ENCODE results near the gene SEMA4D. TPM values are rescaled to one million over a fixed set of nuclear protein-coding genes. Genes with fewer than 3 reads are reported as not detected.

SEMA4D gene
- total RNA-seq, 1 donor from 2014 or later, result 55.4 TPM

DNA sequence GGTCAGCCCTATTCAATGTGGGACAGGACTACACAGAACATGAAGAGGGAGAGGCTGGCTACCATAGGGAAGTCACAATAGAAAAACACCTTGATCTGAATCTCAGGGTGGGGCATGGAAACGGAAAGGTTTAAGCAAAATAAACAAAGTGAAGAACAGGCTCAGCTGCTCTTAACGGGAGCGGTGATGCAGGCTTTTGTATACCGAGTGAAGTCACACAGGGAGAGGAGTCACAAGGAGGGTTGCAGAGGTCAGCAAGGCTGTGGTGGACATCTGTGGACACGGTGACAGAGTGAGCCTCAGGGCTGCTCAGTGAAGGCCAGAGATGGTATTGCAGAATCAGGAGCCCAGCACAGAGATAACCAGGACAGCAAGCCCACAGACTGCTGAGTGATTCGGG is 30.6 kb upstream of the SEMA4D start:
- peak; percentile 15 for DNase-seq (ENCODE audit: low read depth)

DNA sequence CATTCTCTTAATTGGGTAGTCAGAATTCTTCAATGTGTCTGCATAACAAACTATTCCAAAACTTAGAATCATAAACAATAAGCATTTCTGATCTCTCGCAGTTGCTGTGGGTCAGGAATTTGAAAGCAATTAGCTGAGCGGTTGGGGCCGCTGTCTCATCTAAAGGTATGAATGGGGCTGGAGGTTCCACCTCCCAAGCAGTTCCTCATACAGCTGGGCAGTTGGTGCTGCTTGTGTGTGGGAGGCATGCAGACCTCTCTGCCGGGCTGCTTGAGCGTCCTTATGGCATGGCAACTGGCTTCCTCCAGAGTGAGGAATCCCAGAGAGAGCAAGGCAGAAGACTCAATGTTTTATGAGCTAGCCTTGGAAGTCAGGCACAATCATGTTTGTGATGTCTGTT is 30.2 kb upstream of the SEMA4D start:
- DNase-seq (ENCODE audit: low read depth), result no peak

DNA sequence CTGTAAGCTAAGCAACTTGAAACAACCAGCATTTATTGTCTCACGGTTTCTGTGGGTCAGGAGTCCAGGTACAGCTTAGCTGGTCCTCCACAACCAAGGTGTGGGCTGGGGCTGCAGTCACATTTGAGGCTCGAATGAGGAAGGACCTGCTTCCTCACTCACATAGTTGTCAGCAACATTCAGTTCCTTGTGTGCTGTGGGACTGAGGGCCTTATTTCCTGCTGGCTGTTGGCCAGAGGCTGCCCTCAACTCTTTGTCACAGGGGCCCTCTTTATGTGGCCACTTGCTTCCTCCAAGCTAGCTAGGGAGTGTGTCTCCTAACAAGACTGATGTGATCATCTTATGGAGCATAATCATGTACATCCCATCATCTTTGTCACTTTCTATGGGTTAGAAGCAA is 29.2 kb upstream of the SEMA4D start:
- no peak for DNase-seq (ENCODE audit: low read depth)

DNA sequence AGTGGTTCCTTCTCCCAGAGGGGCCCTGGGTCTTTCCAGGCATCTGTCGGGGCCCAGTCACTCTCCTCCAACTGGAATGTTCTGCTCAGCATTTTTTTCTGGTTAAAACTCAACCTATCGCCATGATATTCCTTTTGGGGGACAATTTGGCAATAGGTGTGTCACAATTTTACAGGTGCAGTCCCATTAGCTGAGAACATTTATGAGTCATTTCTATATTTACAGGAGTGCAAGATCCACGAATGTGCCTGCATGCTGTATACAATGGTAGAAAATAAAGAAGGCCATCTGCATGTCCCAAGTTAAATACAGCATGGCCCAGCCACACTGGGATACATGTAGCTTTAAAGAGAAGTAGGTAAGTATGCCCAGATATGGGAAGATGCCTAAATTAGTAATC is 28.8 kb upstream of the SEMA4D start:
- DNase-seq (ENCODE audit: low read depth), result peak; percentile 16

DNA sequence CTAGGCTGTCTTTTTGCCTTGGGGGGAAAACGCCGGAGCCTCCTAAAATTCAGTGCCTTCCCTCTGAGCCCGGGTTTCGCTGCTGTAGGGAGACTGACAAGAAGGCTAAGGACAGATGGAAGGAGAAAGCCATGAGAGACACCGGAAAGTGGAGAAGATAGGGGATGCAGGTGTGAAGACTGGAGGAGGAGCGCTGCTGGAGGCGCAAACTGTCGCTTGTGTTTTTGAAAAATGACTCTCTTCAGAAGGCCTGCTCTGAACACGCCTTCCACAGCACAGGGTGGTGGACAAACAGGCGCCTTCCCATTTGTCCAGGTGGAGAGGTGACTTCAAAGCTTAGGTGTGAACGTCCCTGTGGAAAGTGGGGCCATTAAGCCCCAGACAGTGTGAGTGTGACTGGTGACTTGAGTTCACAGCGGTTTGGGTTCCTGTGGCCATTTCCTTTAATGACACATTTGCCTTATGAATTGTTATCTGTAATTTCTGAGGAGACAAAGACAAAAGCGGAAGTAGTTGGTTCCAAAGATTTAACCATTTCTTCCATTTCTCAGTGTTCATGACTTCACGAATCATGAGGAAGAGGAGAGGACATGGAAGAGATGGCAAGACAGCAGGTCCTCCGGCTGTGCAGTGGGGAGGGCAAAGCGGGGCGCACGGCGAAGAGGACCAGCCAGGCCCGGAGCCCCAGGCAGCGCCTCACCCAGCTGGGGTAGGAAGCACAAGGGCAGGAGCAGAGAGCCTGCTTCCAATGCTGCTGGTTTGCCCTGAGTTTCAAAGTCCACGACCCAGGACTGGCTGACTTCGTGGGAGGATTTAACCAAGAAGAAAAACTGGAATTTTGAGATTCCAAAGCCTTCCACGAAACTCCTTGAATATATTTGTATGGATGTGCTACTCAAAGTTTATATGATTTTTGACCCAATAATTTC is 27.8 kb upstream of the SEMA4D start:
- DNase-seq (ENCODE audit: low read depth), result no peak

DNA sequence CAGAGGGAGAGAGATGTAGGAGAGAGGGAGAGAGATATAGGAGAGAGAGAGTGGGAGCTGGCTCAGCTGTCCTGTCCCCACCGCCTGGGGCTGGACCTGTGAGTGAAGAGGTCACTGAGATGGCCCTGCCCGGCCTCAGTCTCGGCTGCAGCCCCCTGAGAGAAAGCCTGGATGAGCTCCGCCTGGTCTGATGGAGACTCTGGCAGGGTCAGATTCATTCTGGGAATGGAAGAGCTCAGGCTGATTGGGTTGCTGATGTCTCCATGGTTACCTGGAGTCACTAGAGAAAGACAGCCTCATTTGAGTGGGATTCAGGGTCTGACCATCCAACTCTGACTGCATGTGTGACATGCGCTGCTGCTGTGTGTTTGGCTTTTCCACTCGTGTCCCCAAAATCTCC is 27.1 kb upstream of the SEMA4D start:
- DNase-seq (ENCODE audit: low read depth), result no peak

DNA sequence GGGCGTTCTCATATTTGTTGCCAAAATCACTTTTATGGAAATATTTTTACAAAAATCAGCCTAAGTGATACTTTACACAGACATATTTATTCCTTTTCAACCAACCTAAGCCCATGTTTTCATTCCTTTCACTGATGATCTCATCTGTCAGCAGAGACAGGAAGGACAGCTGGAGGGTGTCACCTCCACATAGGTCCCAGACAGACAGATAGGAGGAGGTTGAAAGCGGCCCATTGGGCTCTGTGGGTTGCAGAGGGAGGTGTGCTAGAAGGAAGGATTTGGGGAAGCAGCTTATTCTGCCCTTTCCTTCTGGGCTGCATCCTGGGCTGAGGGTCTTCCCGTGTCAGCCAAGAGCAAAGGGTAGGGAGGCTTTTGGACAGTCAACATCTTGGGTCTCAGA is 26.0 kb upstream of the SEMA4D start:
- DNase-seq (ENCODE audit: low read depth), result no peak

DNA sequence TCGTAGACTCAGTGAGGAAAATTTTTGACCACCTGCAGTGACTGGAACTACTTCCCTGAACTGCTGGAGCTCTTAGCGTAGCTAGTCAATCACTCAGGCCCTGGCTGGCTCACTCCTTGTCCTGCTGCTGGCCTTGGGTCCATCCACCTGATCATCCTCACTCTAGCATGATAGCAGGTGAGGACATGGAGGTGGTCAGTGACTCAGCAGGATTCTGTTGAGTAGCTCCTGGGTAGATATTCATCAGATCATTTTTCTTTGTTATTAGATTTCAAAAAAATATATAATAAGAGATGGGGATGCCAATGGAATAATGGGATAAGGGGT is 25.0 kb upstream of the SEMA4D start:
- DNase-seq (ENCODE audit: low read depth), result no peak

DNA sequence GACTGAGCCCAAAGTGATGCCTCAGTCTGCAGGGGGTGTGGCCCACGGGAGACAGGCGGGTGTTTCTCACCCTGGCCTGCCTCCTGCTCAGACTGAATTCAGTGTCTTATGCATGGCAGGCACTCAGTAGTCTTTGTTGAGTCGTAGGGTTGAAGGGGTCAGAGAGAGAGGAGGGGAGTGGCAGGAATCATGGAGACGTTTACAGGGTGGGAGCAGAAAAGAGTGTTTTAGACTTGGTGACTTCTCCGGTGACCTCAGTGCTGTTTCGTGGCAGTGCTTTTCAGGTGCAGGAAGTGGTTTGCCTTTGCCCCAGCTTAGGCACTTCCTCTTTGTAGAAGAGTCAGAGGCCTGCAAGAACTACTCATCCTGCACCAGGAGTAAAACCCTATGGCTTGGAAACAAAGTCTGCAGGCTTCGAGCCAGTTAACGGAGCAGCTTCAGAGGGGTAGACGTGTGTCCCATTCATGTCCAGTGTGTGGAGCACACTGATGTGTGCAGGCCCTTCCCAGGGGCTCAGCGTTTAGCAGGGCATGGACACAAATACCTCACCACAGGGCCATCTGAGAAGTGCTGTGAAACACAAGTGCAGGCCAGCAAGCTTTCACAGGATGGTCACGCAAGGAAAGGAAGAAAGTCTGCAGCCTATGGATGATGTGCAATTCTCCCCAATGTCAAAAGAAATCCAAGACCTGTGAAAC is 24.5 kb upstream of the SEMA4D start:
- DNase-seq (ENCODE audit: low read depth), result peak; percentile 32

DNA sequence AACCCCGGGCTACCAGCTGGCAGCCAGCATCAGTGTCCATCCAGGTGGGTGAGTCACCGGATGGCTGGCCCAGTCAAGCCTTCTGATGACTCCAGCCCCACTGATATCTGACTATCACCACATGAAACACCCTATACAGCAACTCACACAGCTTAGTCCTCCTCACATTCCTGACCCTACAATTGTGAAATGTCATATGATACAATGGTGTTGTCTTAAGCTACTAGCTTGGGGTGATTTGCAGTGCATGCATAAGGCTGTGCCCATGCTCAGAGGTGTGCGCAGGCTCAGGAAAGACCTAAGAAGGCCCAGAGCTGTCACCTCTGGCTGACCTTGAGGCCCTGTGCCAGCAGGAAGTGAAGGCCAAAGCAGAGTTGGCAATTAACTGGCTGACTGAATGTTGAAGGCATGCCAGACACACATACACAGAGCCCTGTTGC is 21.5 kb upstream of the SEMA4D start:
- DNase-seq (ENCODE audit: low read depth), result peak; percentile 97

DNA sequence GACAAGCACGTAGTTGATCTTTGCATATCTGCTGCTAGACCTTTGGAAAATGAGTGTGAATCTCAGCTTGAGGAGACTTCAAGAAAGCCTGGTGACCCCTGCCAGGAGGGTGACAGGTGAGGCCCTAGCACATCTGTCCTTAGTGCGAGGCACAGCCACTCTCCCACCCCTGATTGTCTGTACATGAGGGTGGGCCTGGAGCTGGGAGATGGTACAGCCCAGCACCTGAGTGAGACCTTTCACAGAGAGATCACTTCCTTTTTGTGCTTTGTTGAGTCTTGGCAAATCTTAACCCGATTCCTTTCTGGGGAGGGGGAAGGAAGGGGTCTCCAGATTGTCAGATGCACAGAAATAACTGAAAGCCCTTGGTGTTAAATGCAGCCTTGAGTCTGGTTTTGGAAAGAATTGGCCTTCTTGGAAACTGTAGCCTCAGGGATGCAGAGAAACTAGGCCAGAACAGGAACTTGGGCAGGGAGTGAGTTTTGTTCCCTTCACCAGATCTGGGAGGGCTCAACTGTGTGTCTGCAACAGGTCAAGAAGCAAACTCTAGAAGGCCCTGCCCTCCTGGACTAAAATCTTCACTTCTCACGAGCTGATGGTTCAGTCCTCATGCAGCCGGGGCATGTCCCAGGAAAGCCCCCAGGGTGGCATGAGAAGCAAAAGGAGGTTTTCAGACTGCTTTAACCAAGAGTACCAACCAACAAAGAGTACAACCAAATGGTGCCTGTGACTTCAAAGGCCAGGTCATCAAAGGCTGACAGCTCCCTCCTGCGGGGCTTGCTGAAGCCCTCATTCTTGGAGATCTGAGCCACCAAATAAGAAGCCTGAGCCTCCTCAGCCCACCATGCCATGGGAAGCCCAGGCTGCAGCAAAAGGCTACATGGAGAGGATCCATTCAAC is 20.8 kb upstream of the SEMA4D start:
- no peak for DNase-seq (ENCODE audit: low read depth)

DNA sequence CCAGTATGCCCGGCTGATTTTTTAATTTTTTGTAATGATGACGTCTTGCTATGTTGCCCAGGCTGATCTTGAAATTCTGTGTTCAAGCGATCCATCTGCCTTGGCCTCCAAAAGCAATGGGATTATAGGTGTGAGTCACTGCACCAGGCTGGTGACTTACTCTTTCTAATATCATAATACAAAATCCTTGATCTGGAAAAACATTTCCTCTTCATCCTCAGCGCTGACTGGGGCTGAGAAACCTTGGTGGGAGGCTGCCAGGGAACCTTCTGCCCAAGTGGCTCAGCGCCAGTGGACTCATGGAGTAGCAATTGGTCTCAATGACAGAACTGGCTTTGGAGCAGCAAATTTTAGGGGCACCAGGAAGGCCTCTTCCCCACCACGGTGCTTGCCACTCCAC is 17.5 kb upstream of the SEMA4D start:
- peak; percentile 14 for DNase-seq (ENCODE audit: low read depth)

DNA sequence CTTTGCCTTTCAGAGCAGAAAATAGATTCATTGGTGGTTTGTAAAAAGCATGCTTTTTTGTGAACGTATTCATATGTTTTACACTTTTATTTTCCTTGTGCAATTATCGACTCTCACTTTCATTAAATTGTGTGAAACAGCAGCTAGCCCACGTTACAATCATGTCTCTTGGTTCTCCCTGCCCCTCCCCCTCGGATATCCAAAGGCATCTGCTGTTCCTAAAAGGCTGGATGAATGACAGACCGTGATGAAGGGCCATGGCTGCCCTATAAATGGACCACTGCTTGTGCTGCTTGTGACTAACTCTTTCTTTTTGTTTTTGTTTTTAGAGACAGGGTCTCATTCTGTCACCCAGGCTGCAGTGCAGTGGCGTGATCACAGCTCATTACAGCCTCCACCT is 17.0 kb upstream of the SEMA4D start:
- DNase-seq (ENCODE audit: low read depth), result no peak

DNA sequence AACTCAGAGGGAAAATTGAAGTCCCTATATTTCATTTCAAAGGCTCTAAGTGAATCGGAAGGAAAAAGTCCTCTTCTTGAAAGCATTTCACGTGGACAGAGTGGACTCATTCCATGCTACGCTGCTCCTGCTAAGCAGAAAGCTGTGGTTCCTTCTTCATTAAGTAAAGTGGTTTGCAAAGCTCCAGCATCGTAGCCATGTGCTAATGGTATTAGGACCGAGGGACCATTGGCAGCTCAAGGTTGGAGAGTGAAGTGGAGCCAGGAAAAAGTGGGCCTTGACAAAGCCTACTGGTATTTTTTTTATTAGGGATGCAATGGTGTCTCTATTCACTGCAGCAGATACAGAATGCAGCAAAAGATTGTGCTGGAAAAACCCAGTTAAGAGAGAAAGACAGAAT is 16.4 kb upstream of the SEMA4D start:
- DNase-seq (ENCODE audit: low read depth), result no peak

DNA sequence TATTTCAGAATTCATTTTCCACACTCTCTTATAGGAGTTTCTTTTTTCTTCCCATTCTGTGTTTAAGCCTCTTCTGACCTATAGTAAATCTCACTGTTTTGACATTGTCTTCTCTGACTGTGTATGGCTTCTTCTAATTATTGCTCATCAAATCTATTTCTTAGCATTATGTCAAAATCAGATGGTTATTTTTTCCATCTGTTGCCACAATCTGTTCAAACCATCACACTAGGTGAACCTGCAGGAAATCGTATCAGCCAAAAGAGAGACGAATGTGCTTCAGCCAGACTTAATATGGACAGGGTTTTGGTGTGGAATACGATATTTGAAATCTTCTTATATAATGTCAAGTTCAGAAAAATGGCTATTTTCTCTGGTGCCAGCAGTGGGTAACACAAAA is 15.9 kb upstream of the SEMA4D start:
- no peak for DNase-seq (ENCODE audit: low read depth)

DNA sequence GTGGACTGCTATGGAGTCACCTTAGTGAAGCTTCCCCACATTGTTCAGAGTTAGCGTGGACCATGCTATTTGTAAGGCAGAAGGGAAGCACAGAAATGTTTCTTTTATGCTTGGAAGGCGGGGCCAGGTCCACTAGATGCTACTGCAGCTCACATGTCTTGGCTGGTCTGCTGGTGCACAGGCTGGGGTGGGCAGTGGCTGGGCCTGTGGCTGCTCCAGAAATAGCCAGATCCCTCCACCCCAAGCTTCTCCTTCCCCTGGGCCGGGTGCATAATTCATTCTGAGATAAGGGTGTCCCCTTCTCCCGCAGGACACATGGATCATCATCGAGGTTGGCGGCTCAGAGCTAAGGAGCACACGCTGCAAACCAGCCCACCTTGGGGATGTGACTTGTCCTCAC is 14.5 kb upstream of the SEMA4D start:
- no peak for DNase-seq (ENCODE audit: low read depth)

DNA sequence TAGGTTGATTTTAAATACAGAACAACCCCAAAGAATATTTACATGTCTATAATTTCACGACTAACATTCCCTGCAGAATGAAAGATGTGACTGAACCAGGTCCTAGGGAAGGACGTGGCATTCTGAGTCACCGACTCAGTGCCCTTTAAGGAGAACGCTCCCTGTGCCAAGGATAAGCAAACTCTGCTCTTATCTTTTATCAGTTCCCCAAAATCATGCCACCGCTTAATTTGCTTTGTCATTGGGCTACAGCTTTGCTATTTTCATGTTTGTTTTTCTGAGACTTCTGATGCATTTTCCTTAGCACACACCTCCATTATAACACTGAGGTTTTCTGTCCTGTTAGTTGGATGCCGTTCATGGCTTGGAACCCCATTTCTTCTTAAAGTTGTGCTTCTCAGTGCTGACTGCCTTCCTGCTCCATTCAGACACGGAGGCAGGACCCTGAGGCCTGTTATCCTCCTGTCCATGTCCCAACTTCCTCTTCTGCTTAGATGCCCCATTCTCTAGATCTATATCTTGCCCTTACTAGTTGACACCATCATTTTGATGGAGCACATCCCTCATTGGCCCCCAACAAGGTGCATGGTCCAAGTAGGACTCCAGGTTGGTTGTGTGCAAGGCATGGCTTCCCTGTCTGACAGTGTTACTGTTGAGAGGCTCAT is 11.2 kb upstream of the SEMA4D start:
- DNase-seq (ENCODE audit: low read depth), result no peak

DNA sequence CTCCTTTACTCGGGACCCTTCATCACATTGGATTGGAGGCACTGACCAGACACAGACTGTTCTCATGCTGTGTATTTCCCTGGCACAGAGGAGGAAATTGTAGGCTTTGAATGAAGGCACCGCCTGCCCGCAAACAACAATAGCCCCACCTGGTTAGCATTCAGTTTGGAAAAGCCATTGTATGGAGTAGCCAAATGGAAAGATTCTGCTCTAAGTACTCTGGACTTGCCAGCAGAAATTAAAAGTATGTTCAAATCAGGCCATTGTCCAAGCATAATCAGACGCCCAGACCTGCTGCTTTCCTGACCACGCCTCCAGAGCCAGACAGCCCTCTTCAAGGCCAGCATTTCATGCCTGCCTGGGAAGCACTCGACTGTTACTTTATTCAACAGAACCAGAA is 8.0 kb upstream of the SEMA4D start:
- DNase-seq (ENCODE audit: low read depth), result peak; percentile 86

DNA sequence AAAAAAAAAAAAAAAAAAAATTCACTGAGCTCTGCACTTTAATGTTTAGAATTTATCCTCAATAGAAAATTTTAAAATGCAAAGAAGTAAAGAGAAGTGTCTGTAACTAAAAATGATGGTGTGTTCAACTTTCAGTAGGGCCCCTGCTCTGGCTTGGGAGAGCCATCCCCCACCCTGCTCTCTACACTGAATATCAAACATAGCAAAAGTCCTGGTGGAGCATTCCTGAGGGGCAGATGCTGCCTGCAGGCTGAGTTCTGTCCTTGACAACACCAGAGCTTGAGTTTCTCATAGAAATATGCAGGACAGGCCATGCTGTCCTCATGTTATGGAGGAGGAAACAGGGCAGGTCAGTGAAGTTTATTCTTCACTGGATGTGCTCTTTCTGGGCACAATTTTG is 7.1 kb upstream of the SEMA4D start:
- no peak for DNase-seq (ENCODE audit: low read depth)

DNA sequence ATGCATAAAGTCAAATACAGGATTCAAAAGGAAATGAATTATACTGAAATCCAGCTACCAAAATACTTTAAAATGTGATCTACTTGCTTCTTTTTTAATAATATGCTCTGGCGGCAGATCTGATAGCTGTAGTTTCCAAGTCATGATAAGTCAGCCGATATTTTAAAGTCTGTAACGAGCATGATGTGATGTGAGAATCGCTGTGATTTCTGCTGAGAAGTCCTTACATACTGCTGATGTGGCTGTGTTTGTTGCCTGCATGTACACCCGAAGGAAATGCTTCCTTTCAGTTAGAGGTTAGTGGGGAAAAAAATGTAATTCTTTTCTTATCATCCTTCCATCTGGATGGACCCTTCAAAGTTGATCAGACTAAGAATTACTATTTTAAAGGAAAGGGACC is 4.8 kb upstream of the SEMA4D start:
- DNase-seq (ENCODE audit: low read depth), result no peak

DNA sequence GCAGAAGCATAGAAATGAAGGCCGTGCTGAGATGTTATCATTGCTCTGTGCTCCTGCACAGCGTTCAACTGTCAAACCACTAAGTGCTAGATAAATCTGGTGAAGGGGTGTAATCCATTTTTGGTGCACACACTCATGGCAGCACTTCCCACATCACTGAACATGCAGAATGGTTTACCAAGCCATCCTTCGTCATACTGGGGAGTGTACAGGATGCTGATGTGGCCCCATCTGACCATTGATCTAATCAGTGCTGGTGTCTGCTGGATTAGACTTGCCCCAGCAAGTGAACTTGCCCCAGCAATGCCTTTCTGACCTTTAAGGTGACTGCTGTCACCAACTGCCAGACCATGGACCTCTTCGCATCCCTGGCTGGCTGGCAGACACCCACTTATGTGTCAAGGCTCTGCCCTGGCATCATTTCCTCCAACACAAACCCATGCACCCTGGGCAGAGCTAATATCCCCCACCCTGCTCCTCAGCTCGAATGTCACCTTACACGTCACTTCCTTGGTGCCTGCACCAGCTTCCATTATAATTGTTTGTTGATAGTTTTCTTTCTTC is 4.2 kb upstream of the SEMA4D start:
- DNase-seq (ENCODE audit: low read depth), result no peak

Measured in renal cortical epithelial cell (primary cell).